HepG2 (cell line): Measurements from ENCODE around the gene NFATC2. TPM values are rescaled to one million over a fixed set of nuclear protein-coding genes. Genes with fewer than 3 reads are reported as not detected.

Experiments
- CAMTA2 ChIP-seq: sonication (generic); formaldehyde crosslinking; IDR thresholded peaks from 2 replicates; pipeline ENCODE4 v1.4.0; 2020; ENCODE audit warnings: mild to moderate bottlenecking, missing genetic modification reagents, borderline replicate concordance
- CBFB ChIP-seq: sonication (generic); formaldehyde crosslinking; IDR thresholded peaks from 2 replicates; pipeline ENCODE4 v1.4.0; 2020; ENCODE audit warnings: missing genetic modification reagents
- CHD2 ChIP-seq: IDR thresholded peaks from 2 replicates; pipeline ENCODE4 v1.6.1; 2011; ENCODE audit warnings: low read depth, low read length, improper control_type of control experiment
- HDAC6 ChIP-seq: fragments of 200-600 bp; sonication (generic); IDR thresholded peaks from 2 replicates; pipeline ENCODE4 v1.7.0; 2017; ENCODE audit warnings: mild to moderate bottlenecking, antibody characterized with exemption, low read length, low read depth
- HOXD1 ChIP-seq: sonication (generic); formaldehyde crosslinking; IDR thresholded peaks from 2 replicates; pipeline ENCODE4 v1.5.0; 2020; ENCODE audit warnings: missing genetic modification reagents
- IRF2 ChIP-seq: IDR thresholded peaks from 2 replicates; pipeline ENCODE4 v1.6.1; 2018; ENCODE audit warnings: missing genetic modification reagents, missing compliant biosample characterization
- ISX ChIP-seq: sonication (generic); formaldehyde crosslinking; conservative IDR thresholded peaks from 2 replicates; pipeline ENCODE4 v1.5.0; 2020; ENCODE audit warnings: missing genetic modification reagents
- NFATC3 ChIP-seq: sonication (generic); formaldehyde crosslinking; IDR thresholded peaks from 2 replicates; pipeline ENCODE4 v1.5.1; 2020; ENCODE audit warnings: mild to moderate bottlenecking, missing genetic modification reagents
- NR2C2 ChIP-seq: sonication (generic); formaldehyde crosslinking; IDR thresholded peaks from 2 replicates; pipeline ENCODE4 v1.4.0; 2020; ENCODE audit warnings: missing genetic modification reagents, mild to moderate bottlenecking, moderate library complexity, borderline replicate concordance
- TBL1XR1 ChIP-seq: fragments of 150-350 bp; IDR thresholded peaks from 2 replicates; pipeline ENCODE4 v1.6.1; 2014; ENCODE audit warnings: borderline replicate concordance, low read length; ENCODE audit not compliant: partially characterized antibody
- ZNF12 ChIP-seq: sonication (generic); formaldehyde crosslinking; IDR thresholded peaks from 2 replicates; pipeline ENCODE4 v1.5.0; 2020; ENCODE audit warnings: missing genetic modification reagents
- ZNF605 ChIP-seq: sonication (generic); formaldehyde crosslinking; IDR thresholded peaks from 2 replicates; pipeline ENCODE4 v1.8.0; 2022; ENCODE audit warnings: mild to moderate bottlenecking, missing genetic modification reagents
- ZNF674 ChIP-seq: sonication (generic); formaldehyde crosslinking; IDR thresholded peaks from 2 replicates; pipeline ENCODE4 v1.5.0; 2020; ENCODE audit warnings: low read depth, mild to moderate bottlenecking, missing genetic modification reagents
- ZNF761 ChIP-seq: sonication (generic); formaldehyde crosslinking; conservative IDR thresholded peaks from 2 replicates; pipeline ENCODE4 v1.4.0; 2020; ENCODE audit warnings: mild to moderate bottlenecking, missing genetic modification reagents
- polyA plus RNA-seq, 8 experiments: library from polyadenylated mRNA; depleted of rRNA in 3 of 8; stranded (reverse) in 7 of 8; unstranded in 1 of 8; fragments of >200 nt; fragmentation: Illumina TruSeq in 4 of 8; extraction: Trizol in 4 of 8; gene quantifications; 2 replicates each; pipeline versions ENCODE4 v1.2.1 to v1.2.3, GENCODE V29; 2011 to 2016; ENCODE audit warnings: low read depth in 4 of 8, missing spikeins in 1 of 8, mixed read lengths in 1 of 8; ENCODE audit not compliant: insufficient read depth in 1 of 8
- total RNA-seq, 5 experiments: library from RNA; depleted of rRNA; stranded (reverse); fragments of >200 nt; fragmentation: Illumina TruSeq; extraction: Trizol; gene quantifications; 2 replicates each; pipeline ENCODE4 v1.2.3, GENCODE V29; 2016; ENCODE audit warnings: low read depth in 1 of 5
- TF ChIP-seq, protein P1 (sequence below): sonication (generic); formaldehyde crosslinking; IDR thresholded peaks from 2 replicates; pipeline ENCODE4 v1.4.0; 2020; ENCODE audit warnings: mild to moderate bottlenecking, low read depth, missing genetic modification reagents
- TF ChIP-seq, protein P2 (sequence below): sonication (generic); formaldehyde crosslinking; conservative IDR thresholded peaks from 2 replicates; pipeline ENCODE4 v1.4.0; 2020; ENCODE audit warnings: missing genetic modification reagents
- TF ChIP-seq, protein P3 (sequence below): sonication (generic); formaldehyde crosslinking; conservative IDR thresholded peaks from 2 replicates; pipeline ENCODE4 v1.4.0; 2020; ENCODE audit warnings: missing genetic modification reagents
- TF ChIP-seq, protein P4 (sequence below): sonication (generic); formaldehyde crosslinking; conservative IDR thresholded peaks from 2 replicates; pipeline ENCODE4 v1.4.0; 2020; ENCODE audit warnings: missing genetic modification reagents
- TF ChIP-seq, protein P5 (sequence below): sonication (generic); formaldehyde crosslinking; IDR thresholded peaks from 2 replicates; pipeline ENCODE4 v1.9.0; 2021; ENCODE audit warnings: missing genetic modification reagents, borderline replicate concordance
- TF ChIP-seq, protein P6 (sequence below): sonication (generic); formaldehyde crosslinking; IDR thresholded peaks from 2 replicates; pipeline ENCODE4 v1.8.0; 2022; ENCODE audit warnings: mild to moderate bottlenecking, missing genetic modification reagents, moderate library complexity

Gene NFATC2
- total and polyA plus RNA-seq, 2 of the 13 experiments (the other 11 are each of a cell fraction or from before 2014, with no cell fraction given): 1.9 to 3.3 TPM

DNA sequence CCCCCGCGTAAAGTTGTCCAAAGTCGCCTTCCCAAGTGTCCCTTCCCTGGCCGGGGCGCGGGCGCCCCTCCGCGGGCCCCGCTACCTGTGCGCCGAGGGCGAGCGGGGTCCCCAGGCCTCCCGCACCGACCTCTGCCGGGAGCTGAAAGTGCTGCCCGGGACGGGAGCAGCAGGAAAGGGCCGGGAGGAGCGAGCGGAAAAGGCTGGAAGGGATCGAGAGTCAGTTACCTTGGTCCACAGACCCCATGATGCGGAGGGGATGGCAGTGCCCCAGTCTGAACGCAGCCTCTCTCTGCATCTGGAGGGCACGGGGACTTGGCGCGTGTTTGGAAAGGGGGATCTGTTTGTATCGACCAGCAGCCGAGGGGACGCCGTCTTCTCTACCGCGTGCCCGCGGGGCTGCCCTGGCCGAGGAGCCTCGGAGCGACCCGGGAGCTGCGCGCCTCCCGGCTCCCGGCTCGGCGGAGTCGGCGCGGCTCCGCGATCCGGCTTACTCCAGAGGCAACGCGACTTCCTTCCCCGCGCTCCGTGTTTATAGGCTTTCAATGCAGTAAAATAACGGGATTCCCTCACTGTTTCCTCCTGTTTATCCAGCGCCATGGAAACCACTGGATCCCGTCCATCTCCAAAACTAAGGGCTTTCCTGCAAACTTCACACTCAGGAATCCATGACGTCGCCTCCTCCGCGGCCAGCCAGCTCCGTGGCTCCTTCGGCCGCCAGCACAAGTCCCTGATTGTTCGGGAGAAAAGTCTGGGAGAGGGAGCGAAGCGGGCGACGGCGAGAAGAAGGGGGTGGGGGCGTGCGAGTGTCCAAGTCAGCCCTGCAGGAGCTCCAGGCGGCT lies 20.0 kb upstream of the NFATC2 start (continued):
- TF ChIP-seq TBL1XR1: no peak
- no peak for TF ChIP-seq CHD2
- TF ChIP-seq HDAC6: no peak
- no peak for TF ChIP-seq ZNF12 (CRISPR knock-in tag)
- TF ChIP-seq, protein P1, sequence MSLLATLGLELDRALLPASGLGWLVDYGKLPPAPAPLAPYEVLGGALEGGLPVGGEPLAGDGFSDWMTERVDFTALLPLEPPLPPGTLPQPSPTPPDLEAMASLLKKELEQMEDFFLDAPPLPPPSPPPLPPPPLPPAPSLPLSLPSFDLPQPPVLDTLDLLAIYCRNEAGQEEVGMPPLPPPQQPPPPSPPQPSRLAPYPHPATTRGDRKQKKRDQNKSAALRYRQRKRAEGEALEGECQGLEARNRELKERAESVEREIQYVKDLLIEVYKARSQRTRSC (CRISPR knock-in tag): no peak
- TF ChIP-seq, protein P2, sequence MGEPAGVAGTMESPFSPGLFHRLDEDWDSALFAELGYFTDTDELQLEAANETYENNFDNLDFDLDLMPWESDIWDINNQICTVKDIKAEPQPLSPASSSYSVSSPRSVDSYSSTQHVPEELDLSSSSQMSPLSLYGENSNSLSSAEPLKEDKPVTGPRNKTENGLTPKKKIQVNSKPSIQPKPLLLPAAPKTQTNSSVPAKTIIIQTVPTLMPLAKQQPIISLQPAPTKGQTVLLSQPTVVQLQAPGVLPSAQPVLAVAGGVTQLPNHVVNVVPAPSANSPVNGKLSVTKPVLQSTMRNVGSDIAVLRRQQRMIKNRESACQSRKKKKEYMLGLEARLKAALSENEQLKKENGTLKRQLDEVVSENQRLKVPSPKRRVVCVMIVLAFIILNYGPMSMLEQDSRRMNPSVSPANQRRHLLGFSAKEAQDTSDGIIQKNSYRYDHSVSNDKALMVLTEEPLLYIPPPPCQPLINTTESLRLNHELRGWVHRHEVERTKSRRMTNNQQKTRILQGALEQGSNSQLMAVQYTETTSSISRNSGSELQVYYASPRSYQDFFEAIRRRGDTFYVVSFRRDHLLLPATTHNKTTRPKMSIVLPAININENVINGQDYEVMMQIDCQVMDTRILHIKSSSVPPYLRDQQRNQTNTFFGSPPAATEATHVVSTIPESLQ (CRISPR knock-in tag): no peak
- TF ChIP-seq ZNF761 (CRISPR knock-in tag): no peak
- TF ChIP-seq, protein P3, sequence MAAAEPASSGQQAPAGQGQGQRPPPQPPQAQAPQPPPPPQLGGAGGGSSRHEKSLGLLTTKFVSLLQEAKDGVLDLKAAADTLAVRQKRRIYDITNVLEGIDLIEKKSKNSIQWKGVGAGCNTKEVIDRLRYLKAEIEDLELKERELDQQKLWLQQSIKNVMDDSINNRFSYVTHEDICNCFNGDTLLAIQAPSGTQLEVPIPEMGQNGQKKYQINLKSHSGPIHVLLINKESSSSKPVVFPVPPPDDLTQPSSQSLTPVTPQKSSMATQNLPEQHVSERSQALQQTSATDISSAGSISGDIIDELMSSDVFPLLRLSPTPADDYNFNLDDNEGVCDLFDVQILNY (CRISPR knock-in tag): no peak; the same call in 1 of the 2 replicates
- TF ChIP-seq, protein P4, sequence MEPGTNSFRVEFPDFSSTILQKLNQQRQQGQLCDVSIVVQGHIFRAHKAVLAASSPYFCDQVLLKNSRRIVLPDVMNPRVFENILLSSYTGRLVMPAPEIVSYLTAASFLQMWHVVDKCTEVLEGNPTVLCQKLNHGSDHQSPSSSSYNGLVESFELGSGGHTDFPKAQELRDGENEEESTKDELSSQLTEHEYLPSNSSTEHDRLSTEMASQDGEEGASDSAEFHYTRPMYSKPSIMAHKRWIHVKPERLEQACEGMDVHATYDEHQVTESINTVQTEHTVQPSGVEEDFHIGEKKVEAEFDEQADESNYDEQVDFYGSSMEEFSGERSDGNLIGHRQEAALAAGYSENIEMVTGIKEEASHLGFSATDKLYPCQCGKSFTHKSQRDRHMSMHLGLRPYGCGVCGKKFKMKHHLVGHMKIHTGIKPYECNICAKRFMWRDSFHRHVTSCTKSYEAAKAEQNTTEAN (CRISPR knock-in tag): no peak
- TF ChIP-seq NFATC3: no peak
- TF ChIP-seq HOXD1: peak; percentile 53; the same call in 1 of the 2 replicates
- no peak for TF ChIP-seq ISX (CRISPR knock-in tag)
- no peak for TF ChIP-seq ZNF605 (CRISPR knock-in tag)
- no peak for TF ChIP-seq CAMTA2 (CRISPR knock-in tag)
- no peak for TF ChIP-seq CBFB (CRISPR knock-in tag)
- TF ChIP-seq, protein P5, sequence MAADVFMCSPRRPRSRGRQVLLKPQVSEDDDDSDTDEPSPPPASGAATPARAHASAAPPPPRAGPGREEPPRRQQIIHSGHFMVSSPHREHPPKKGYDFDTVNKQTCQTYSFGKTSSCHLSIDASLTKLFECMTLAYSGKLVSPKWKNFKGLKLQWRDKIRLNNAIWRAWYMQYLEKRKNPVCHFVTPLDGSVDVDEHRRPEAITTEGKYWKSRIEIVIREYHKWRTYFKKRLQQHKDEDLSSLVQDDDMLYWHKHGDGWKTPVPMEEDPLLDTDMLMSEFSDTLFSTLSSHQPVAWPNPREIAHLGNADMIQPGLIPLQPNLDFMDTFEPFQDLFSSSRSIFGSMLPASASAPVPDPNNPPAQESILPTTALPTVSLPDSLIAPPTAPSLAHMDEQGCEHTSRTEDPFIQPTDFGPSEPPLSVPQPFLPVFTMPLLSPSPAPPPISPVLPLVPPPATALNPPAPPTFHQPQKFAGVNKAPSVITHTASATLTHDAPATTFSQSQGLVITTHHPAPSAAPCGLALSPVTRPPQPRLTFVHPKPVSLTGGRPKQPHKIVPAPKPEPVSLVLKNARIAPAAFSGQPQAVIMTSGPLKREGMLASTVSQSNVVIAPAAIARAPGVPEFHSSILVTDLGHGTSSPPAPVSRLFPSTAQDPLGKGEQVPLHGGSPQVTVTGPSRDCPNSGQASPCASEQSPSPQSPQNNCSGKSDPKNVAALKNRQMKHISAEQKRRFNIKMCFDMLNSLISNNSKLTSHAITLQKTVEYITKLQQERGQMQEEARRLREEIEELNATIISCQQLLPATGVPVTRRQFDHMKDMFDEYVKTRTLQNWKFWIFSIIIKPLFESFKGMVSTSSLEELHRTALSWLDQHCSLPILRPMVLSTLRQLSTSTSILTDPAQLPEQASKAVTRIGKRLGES (CRISPR knock-in tag): no peak
- 0 out of 2 replicates have a peak, but pooled peaks have one; percentile 20 for TF ChIP-seq NR2C2 (CRISPR knock-in tag)
- TF ChIP-seq, protein P6, sequence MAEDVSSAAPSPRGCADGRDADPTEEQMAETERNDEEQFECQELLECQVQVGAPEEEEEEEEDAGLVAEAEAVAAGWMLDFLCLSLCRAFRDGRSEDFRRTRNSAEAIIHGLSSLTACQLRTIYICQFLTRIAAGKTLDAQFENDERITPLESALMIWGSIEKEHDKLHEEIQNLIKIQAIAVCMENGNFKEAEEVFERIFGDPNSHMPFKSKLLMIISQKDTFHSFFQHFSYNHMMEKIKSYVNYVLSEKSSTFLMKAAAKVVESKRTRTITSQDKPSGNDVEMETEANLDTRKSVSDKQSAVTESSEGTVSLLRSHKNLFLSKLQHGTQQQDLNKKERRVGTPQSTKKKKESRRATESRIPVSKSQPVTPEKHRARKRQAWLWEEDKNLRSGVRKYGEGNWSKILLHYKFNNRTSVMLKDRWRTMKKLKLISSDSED (CRISPR knock-in tag): no peak
- TF ChIP-seq ZNF674 (CRISPR knock-in tag): 0 out of 2 replicates have a peak, but pooled peaks have one; percentile 37
- no peak for TF ChIP-seq IRF2 (CRISPR knock-in tag)
